ENCODE measurements around the gene EPHA7.

Gene EPHA7

DNA sequence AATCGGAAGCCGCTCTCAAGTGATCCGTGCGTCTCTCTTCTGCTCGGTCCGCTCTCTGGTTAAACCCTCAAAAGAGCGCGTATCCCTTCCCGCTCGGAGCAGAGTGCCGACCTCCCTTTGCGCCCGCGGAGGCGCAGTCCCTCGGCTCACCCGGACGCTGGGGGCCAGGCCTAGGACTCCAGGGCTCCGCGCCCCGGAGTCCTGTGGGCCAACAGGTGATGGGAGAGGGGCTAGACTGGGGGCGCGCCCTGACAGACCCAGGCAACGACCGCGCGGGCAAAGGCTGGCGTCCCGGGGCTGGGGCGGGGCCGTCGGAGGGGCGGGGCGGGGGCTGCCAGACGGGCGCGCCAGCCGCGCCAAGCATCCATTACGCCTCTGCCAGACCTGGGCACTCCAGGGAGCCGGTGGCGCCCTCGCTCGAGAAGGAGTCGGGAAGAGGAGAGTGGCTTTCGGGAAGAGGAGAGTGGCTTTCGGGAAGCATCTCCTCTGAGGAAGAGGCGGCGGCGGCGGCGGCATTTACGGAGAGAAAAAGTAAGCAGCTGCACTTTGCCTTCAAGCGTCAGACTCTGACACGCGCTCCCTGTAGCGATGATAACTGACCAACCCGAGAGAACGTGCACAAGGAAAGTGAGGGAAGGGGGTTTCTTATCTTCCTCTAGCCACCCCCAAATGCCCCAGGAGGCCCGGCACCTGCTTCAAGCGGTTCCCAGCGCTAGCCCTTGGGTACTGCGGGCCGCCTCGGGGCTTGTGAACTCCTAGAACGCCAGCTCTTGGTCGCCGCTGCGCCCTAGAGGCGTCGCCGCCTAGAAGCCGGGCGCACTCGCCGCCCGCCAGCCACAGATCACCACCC, 2.6 kb downstream of the EPHA7 start:
- DNase-seq (ENCODE audit: low read depth), result peak; percentile 35
- no peak for TF ChIP-seq CTCF (conservative IDR thresholded peaks at IDR 0.05; ENCODE audit: low read depth, low read length)
- H3K4me3 ChIP-seq (ENCODE audit: low read depth, low read length), result peak overlapping the region; percentile 55

- no peak overlapping the region for H3K4me3 ChIP-seq (ENCODE audit: low read depth, low read length)
- TF ChIP-seq CTCF (conservative IDR thresholded peaks at IDR 0.05; ENCODE audit: low read depth, low read length), result no peak
- no peak for DNase-seq (ENCODE audit: low read depth)
These were observed 6.2 kb downstream of the EPHA7 start for GRCh38 chr6:93413190-93413589.

GRCh38 chr6:93412452-93412851, 6.9 kb downstream of the EPHA7 start:
- H3K4me3 ChIP-seq (ENCODE audit: low read depth, low read length), result no peak overlapping the region
- TF ChIP-seq CTCF (conservative IDR thresholded peaks at IDR 0.05; ENCODE audit: low read depth, low read length), result no peak
- DNase-seq (ENCODE audit: low read depth), result no peak

DNA sequence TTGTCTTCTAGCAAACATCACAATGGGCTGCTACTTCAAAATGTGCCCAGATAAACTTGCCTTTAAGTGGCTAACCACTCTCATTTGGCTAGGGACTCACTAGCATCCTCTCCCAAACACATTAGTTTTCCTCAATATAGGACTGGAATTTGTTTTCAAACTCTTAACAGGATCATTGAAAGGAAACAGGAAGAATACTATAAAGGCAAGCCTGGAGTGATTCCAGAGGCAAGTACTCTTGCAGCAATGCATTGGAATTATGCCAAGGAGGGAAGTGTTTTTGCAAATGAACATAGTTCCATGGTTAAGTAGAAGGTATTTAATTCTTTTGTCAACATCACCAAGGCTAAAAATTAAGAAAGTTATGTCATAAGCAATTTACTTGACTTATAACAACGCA, 12.2 kb downstream of the EPHA7 start:
- no peak for TF ChIP-seq CTCF (conservative IDR thresholded peaks at IDR 0.05; ENCODE audit: low read depth, low read length)
- no peak overlapping the region for H3K4me3 ChIP-seq (ENCODE audit: low read depth, low read length)
- DNase-seq (ENCODE audit: low read depth), result peak; percentile 84

DNA sequence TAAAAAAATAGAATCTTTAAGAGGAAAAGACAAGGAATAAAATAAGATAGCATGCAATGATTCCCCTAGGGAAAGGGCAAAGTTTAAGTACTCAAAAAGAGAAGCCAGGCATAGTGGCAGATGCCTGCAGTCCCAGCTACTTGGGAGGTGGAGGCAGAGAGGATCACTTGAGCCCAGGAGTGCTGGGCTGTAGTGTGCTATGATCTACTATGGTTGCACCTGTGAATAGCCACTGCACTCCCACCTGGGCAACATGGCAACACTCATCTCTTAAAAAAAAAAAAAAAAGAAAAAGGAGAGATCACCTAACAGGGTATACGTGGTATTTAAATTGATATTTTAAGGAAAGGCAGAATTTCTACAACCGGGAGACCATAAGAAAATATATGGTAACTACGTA, 16.0 kb downstream of the EPHA7 start:
- no peak overlapping the region for H3K4me3 ChIP-seq (ENCODE audit: low read depth, low read length)
- TF ChIP-seq CTCF (conservative IDR thresholded peaks at IDR 0.05; ENCODE audit: low read depth, low read length), result no peak
- no peak for DNase-seq (ENCODE audit: low read depth)

GRCh38 chr6:93398723-93399122, 20.6 kb downstream of the EPHA7 start:
- no peak for DNase-seq (ENCODE audit: low read depth)
- H3K4me3 ChIP-seq (ENCODE audit: low read depth, low read length), result no peak overlapping the region
- no peak for TF ChIP-seq CTCF (conservative IDR thresholded peaks at IDR 0.05; ENCODE audit: low read depth, low read length)

GRCh38 chr6:93394471-93394870, 24.9 kb downstream of the EPHA7 start:
- no peak for TF ChIP-seq CTCF (conservative IDR thresholded peaks at IDR 0.05; ENCODE audit: low read depth, low read length)
- DNase-seq (ENCODE audit: low read depth), result no peak
- H3K4me3 ChIP-seq (ENCODE audit: low read depth, low read length), result no peak overlapping the region

Data from choroid plexus epithelial cell (primary cell).